Sigmoid colon (tissue), 4 donors: ENCODE results near the gene COMMD6.

ENCODE experiments used
- EP300 ChIP-seq, 4 donors: sonication (generic); formaldehyde crosslinking; IDR thresholded peaks; one replicate each; pipeline ENCODE4 v1.6.1; 2017; ENCODE audit warnings: antibody characterized with exemption in 4 of 4
- POLR2A ChIP-seq, 2 donors: fragments of 450-650 bp; IDR thresholded peaks; one replicate each; pipeline ENCODE4 v1.6.1; 2016; ENCODE audit warnings: antibody characterized with exemption in 2 of 2, mild to moderate bottlenecking in 2 of 2, moderate library complexity in 2 of 2
- POLR2AphosphoS5 ChIP-seq, 4 donors: sonication (generic); formaldehyde crosslinking; IDR thresholded peaks; one replicate each; pipeline ENCODE4 v1.6.1; 2017; ENCODE audit warnings: antibody characterized with exemption in 4 of 4
- TF ChIP-seq, protein P1 (sequence below), 4 experiments: fragments of 450-650 bp in 3 of 4; fragments of 200-600 bp in 1 of 4; IDR thresholded peaks; one replicate each; pipeline ENCODE4 v1.5.1; 2016 to 2019; ENCODE audit warnings: antibody characterized with exemption in 4 of 4, mild to moderate bottlenecking in 3 of 4, moderate library complexity in 2 of 4

DNA sequence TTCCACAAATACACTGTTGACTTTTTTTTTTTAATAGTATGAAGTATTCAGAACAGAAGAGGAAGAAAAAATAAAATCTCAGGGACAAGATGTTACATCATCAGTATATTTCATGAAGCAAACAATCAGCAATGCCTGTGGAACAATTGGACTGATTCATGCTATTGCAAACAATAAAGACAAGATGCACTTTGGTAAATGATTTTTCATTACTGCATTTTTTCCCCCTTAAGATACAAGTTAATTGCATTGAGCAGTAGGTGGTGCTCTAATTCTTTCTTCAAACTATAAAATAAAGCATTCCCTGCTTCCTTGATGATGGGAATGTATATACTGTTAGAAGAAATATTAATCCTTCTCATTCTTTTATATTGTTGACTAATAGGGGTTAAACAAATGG, 29.0 kb upstream of the COMMD6 start:
- TF ChIP-seq POLR2A (IDR thresholded peaks at IDR 0.05) (no peak), POLR2AphosphoS5 (IDR thresholded peaks at IDR 0.05) (no peak), EP300 (IDR thresholded peaks at IDR 0.05) (no peak)
- TF ChIP-seq, protein P1, sequence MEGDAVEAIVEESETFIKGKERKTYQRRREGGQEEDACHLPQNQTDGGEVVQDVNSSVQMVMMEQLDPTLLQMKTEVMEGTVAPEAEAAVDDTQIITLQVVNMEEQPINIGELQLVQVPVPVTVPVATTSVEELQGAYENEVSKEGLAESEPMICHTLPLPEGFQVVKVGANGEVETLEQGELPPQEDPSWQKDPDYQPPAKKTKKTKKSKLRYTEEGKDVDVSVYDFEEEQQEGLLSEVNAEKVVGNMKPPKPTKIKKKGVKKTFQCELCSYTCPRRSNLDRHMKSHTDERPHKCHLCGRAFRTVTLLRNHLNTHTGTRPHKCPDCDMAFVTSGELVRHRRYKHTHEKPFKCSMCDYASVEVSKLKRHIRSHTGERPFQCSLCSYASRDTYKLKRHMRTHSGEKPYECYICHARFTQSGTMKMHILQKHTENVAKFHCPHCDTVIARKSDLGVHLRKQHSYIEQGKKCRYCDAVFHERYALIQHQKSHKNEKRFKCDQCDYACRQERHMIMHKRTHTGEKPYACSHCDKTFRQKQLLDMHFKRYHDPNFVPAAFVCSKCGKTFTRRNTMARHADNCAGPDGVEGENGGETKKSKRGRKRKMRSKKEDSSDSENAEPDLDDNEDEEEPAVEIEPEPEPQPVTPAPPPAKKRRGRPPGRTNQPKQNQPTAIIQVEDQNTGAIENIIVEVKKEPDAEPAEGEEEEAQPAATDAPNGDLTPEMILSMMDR (IDR thresholded peaks at IDR 0.05): no peak
